HEK293 (cell line): ENCODE measurements around the gene DCC.

ENCODE experiments used
- CTCF ChIA-PET: fragments of 350-600 bp; formaldehyde crosslinking; extraction: SDS; loops from one replicate; lab custom pipeline; 2021; ENCODE audit warnings: antibody characterized with exemption; lab: Yijun Ruan, JAX
- POLR2A ChIA-PET: fragments of 300-600 bp; formaldehyde crosslinking; extraction: SDS; loops from one replicate; lab custom pipeline; 2020; ENCODE audit warnings: antibody characterized with exemption, inconsistent platforms; lab: Yijun Ruan, JAX
- H3K27ac ChIP-seq: fragments of 200-500 bp; sonication (Bioruptor generic); 2 replicates; pipeline ENCODE4 v1.5.1; 2014; ENCODE audit warnings: low read depth, low read length, control low read depth, inconsistent platforms; ENCODE audit errors: extremely low read depth
- H3K36me3 ChIP-seq, 2 experiments: fragments of 200-500 bp in 1 of 2; sonication (Bioruptor generic) in 1 of 2; 1 replicate in 1 of 2; 2 replicates in 1 of 2; pipeline ENCODE4 v1.5.1; 2014 to 2017; ENCODE audit warnings: inconsistent platforms in 2 of 2, low read length in 2 of 2; ENCODE audit not compliant: control insufficient read depth in 2 of 2, insufficient read depth in 1 of 2
- H3K4me1 ChIP-seq: fragments of 200-500 bp; sonication (Bioruptor generic); 2 replicates; pipeline ENCODE4 v1.5.1; 2014; ENCODE audit warnings: mild to moderate bottlenecking, low read length, inconsistent platforms; ENCODE audit not compliant: control insufficient read depth, insufficient read depth
- H3K4me3 ChIP-seq: 2 replicates; pipeline ENCODE4 v1.5.1; 2011; ENCODE audit warnings: low read depth, mild to moderate bottlenecking, control low read depth, low read length, moderate library complexity
- H3K9me3 ChIP-seq: fragments of 200-500 bp; sonication (Bioruptor generic); 2 replicates; pipeline ENCODE4 v1.5.1; 2014; ENCODE audit warnings: low read depth, low read length, inconsistent platforms; ENCODE audit not compliant: control insufficient read depth, insufficient read depth
- TCF7L2 ChIP-seq: IDR thresholded peaks from 2 replicates; pipeline ENCODE4 v1.6.1; 2011; ENCODE audit warnings: low read depth, mild to moderate bottlenecking, inconsistent platforms, low read length, moderate library complexity, borderline replicate concordance
- ZBTB8A ChIP-seq: fragments of 450-650 bp; formaldehyde crosslinking; IDR thresholded peaks from 2 replicates; pipeline ENCODE4 v1.5.1; 2016; ENCODE audit warnings: missing biosample characterization, missing genetic modification characterization
- ZNF114 ChIP-seq: fragments of 450-650 bp; formaldehyde crosslinking; IDR thresholded peaks from 2 replicates; pipeline ENCODE4 v1.5.0; 2017; ENCODE audit warnings: missing biosample characterization, missing genetic modification characterization
- ZNF16 ChIP-seq: fragments of 450-650 bp; formaldehyde crosslinking; IDR thresholded peaks from 2 replicates; pipeline ENCODE4 v1.5.1; 2016; ENCODE audit warnings: low read depth, missing biosample characterization, missing genetic modification characterization
- ZNF292 ChIP-seq: fragments of 450-650 bp; formaldehyde crosslinking; IDR thresholded peaks from 2 replicates; pipeline ENCODE4 v1.5.1; 2016; ENCODE audit warnings: low read depth, missing biosample characterization, missing genetic modification characterization, borderline replicate concordance
- ZNF350 ChIP-seq: fragments of 450-650 bp; formaldehyde crosslinking; IDR thresholded peaks from 2 replicates; pipeline ENCODE4 v1.5.0; 2017; ENCODE audit warnings: missing biosample characterization, mild to moderate bottlenecking, missing genetic modification characterization
- ZNF423 ChIP-seq: fragments of 450-650 bp; formaldehyde crosslinking; IDR thresholded peaks from 2 replicates; pipeline ENCODE4 v1.5.1; 2016; ENCODE audit warnings: missing biosample characterization, missing genetic modification characterization
- ZNF530 ChIP-seq: fragments of 450-650 bp; formaldehyde crosslinking; IDR thresholded peaks from 2 replicates; pipeline ENCODE4 v1.5.1; 2016; ENCODE audit warnings: low read depth, missing biosample characterization, missing genetic modification characterization
- ZNF664 ChIP-seq: fragments of 450-650 bp; formaldehyde crosslinking; IDR thresholded peaks from 2 replicates; pipeline ENCODE4 v1.5.1; 2016; ENCODE audit warnings: missing biosample characterization, missing genetic modification characterization
- ZNF785 ChIP-seq: fragments of 450-650 bp; formaldehyde crosslinking; IDR thresholded peaks from 2 replicates; pipeline ENCODE4 v1.5.1; 2016; ENCODE audit warnings: missing biosample characterization, missing genetic modification characterization
- TF ChIP-seq, protein P1 (sequence below): fragments of 450-650 bp; formaldehyde crosslinking; IDR thresholded peaks from 2 replicates; pipeline ENCODE4 v1.5.1; 2017; ENCODE audit warnings: missing biosample characterization, missing genetic modification characterization
- TF ChIP-seq, protein P2 (sequence below): fragments of 450-650 bp; formaldehyde crosslinking; IDR thresholded peaks from 2 replicates; pipeline ENCODE4 v1.5.1; 2016; ENCODE audit warnings: missing biosample characterization, missing genetic modification characterization, low read depth
- TF ChIP-seq, protein P3 (sequence below): fragments of 450-650 bp; formaldehyde crosslinking; IDR thresholded peaks from 2 replicates; pipeline ENCODE4 v1.5.1; 2017; ENCODE audit warnings: missing biosample characterization, missing genetic modification characterization
- TF ChIP-seq, protein P4 (sequence below): fragments of 450-650 bp; formaldehyde crosslinking; IDR thresholded peaks from 2 replicates; pipeline ENCODE4; 2016; ENCODE audit warnings: missing biosample characterization, missing genetic modification characterization
- TF ChIP-seq, protein P5 (sequence below): fragments of 450-650 bp; formaldehyde crosslinking; IDR thresholded peaks from 2 replicates; pipeline ENCODE4 v1.5.1; 2016; ENCODE audit warnings: missing biosample characterization, missing genetic modification characterization, low read depth

DCC gene

DNA sequence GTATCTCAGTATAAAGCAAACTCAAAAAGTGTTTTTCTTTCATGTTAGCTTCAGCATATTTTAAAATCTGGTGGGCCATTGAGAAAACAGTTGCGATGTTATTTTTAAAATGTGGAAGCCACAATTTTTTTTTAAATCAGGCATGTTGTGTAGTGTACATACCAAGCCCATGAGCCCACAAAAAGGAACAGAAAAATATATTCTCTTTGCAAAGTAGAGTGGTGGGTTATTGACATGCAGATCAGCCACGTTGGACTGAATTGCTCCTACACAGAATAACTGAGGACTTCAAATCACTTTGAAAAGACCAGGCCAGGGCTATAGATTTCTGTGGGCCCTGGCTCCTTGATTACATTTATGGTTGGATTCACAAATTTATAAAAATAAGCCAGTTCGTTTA is 774.4 kb downstream of the DCC start (continued):
- TF ChIP-seq, protein P1, sequence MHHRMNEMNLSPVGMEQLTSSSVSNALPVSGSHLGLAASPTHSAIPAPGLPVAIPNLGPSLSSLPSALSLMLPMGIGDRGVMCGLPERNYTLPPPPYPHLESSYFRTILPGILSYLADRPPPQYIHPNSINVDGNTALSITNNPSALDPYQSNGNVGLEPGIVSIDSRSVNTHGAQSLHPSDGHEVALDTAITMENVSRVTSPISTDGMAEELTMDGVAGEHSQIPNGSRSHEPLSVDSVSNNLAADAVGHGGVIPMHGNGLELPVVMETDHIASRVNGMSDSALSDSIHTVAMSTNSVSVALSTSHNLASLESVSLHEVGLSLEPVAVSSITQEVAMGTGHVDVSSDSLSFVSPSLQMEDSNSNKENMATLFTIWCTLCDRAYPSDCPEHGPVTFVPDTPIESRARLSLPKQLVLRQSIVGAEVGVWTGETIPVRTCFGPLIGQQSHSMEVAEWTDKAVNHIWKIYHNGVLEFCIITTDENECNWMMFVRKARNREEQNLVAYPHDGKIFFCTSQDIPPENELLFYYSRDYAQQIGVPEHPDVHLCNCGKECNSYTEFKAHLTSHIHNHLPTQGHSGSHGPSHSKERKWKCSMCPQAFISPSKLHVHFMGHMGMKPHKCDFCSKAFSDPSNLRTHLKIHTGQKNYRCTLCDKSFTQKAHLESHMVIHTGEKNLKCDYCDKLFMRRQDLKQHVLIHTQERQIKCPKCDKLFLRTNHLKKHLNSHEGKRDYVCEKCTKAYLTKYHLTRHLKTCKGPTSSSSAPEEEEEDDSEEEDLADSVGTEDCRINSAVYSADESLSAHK (tag by site-specific recombination) = no peak
- TF ChIP-seq ZNF664 (tag by site-specific recombination) = no peak

DNA sequence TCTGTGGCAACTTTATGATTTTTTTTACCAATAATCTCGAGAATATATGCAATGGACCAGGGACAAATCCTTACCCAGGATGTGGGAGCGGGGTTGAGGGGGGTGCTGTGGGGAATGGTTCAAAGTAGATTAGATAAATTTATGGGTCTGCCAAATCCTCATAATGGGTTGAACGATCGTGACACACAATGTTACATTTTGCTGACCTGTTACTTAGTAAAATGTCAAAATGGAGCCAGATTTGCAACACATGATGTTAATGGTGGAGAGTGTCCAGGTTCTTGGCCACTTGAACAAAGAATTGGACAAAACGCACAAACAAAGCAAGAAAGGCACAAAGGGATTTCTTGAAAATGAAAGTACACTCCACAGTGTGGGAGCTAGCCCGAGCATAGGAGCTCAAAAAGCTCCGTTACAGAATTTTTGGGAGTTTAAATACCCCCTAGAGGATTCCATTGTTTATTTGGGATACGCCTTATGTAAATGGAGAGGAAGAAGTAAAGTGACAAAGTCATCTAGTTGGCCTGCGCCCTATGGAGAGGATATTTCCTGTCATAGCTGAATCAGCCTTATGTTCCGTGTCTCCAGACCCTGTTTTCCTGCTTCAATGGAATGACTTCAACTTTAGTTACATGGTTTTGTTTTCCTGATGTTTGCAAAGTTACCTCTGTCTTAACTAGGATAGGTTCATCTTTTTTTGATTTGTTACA is 776.0 kb downstream of the DCC start:
- Histone ChIP-seq H3K36me3 (no peaks in the 10 kb centered on the region), H3K27ac (no peak overlapping the region), H3K4me3 (no peak overlapping the region), H3K4me1 (no peaks in the 10 kb centered on the region), H3K9me3 (no peaks in the 10 kb centered on the region)
- ChIA-PET CTCF (no interaction called here), POLR2A (no interaction called here)
- no peak for TF ChIP-seq ZNF292
- no peak for TF ChIP-seq ZNF530 (tag by site-specific recombination)
- TF ChIP-seq, protein P2, sequence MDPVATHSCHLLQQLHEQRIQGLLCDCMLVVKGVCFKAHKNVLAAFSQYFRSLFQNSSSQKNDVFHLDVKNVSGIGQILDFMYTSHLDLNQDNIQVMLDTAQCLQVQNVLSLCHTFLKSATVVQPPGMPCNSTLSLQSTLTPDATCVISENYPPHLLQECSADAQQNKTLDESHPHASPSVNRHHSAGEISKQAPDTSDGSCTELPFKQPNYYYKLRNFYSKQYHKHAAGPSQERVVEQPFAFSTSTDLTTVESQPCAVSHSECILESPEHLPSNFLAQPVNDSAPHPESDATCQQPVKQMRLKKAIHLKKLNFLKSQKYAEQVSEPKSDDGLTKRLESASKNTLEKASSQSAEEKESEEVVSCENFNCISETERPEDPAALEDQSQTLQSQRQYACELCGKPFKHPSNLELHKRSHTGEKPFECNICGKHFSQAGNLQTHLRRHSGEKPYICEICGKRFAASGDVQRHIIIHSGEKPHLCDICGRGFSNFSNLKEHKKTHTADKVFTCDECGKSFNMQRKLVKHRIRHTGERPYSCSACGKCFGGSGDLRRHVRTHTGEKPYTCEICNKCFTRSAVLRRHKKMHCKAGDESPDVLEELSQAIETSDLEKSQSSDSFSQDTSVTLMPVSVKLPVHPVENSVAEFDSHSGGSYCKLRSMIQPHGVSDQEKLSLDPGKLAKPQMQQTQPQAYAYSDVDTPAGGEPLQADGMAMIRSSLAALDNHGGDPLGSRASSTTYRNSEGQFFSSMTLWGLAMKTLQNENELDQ = no peak
- TF ChIP-seq ZNF350 (tag by site-specific recombination) = no peak
- no peak for TF ChIP-seq TCF7L2
- no peak for TF ChIP-seq ZBTB8A (tag by site-specific recombination)
- no peak for TF ChIP-seq ZNF114 (tag by site-specific recombination)
- TF ChIP-seq ZNF16 (tag by site-specific recombination) = no peak
- TF ChIP-seq ZNF423 = no peak
- TF ChIP-seq ZNF785 (tag by site-specific recombination) = no peak
- TF ChIP-seq, protein P3, sequence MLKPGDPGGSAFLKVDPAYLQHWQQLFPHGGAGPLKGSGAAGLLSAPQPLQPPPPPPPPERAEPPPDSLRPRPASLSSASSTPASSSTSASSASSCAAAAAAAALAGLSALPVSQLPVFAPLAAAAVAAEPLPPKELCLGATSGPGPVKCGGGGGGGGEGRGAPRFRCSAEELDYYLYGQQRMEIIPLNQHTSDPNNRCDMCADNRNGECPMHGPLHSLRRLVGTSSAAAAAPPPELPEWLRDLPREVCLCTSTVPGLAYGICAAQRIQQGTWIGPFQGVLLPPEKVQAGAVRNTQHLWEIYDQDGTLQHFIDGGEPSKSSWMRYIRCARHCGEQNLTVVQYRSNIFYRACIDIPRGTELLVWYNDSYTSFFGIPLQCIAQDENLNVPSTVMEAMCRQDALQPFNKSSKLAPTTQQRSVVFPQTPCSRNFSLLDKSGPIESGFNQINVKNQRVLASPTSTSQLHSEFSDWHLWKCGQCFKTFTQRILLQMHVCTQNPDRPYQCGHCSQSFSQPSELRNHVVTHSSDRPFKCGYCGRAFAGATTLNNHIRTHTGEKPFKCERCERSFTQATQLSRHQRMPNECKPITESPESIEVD = no peak

DNA sequence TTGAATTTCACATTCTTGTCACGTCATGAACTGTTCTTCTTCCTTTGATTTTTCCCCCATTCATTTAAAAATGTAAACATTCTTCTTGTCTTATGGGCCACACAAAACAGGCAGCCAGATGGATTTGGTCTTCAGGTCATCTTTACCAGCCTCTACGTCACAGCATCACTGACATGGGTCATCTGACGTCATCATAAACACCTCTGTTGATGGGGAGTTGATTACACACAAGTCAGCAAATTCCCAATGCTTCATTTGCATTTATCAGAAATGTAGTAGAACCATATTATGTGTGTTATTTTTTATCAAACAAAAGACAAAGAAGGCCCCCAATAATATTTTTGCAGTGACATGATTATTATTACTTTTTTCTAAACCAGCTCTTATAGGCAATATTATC is 777.9 kb downstream of the DCC start:
- CTCF ChIA-PET = no interaction called here
- TF ChIP-seq, protein P4, sequence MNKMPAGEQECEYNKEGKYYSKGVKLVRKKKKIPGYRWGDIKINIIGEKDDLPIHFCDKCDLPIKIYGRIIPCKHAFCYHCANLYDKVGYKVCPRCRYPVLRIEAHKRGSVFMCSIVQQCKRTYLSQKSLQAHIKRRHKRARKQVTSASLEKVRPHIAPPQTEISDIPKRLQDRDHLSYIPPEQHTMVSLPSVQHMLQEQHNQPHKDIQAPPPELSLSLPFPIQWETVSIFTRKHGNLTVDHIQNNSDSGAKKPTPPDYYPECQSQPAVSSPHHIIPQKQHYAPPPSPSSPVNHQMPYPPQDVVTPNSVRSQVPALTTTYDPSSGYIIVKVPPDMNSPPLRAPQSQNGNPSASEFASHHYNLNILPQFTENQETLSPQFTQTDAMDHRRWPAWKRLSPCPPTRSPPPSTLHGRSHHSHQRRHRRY (tag by site-specific recombination) = no peak
- TF ChIP-seq, protein P5, sequence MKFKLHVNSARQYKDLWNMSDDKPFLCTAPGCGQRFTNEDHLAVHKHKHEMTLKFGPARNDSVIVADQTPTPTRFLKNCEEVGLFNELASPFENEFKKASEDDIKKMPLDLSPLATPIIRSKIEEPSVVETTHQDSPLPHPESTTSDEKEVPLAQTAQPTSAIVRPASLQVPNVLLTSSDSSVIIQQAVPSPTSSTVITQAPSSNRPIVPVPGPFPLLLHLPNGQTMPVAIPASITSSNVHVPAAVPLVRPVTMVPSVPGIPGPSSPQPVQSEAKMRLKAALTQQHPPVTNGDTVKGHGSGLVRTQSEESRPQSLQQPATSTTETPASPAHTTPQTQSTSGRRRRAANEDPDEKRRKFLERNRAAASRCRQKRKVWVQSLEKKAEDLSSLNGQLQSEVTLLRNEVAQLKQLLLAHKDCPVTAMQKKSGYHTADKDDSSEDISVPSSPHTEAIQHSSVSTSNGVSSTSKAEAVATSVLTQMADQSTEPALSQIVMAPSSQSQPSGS (tag by site-specific recombination) = 0 out of 2 replicates have a peak, but pooled peaks have one; percentile 13
- H3K36me3 ChIP-seq = no peaks in the 10 kb centered on the region
- H3K9me3 ChIP-seq = no peaks in the 10 kb centered on the region
- H3K4me1 ChIP-seq = no peaks in the 10 kb centered on the region
- H3K4me3 ChIP-seq = no peak overlapping the region
- POLR2A ChIA-PET = no interaction called here
- H3K27ac ChIP-seq = no peak overlapping the region
